ENCODE measurements around the gene C1QC.

Gene C1QC

DNA sequence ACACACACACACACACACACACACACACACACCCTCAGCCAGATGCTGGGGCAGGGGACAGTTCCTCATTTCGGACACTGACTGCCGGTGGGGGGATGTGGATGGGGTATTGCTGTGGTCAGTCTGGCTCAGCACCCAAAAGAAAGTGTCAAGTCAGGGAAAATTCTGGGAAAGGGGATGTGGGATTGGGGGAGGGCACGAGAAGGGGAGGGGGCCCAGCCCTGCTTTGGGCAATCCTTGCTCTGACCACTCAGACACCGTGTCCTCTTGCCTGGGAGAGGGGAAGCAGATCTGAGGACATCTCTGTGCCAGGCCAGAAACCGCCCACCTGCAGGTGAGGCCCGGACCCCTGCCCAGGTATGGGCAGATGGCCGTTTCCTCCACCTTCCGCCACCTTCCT lies at the start of gene C1QC:
Gene C1QC, plus strand, starts transcription at position 253 of the 400 bp plus-strand sequence. CDS start 391 bp downstream, outside the sequence.
- DNase-seq (ENCODE audit: low spot score in 2 of 2) (no peak), ATAC-seq (ENCODE audit: low read depth) (no peak)
- Mint-ChIP-seq H3K36me3 (no peaks in the 10 kb centered on the region), H3K9me3 (no peaks in the 10 kb centered on the region), H3K4me1 (peaks cover 3% of the 10 kb centered on the region), H3K4me3 (no peak within 1 kb of the TSS), H3K27ac (no peak within 1 kb of the TSS), H3K27me3 (peaks cover 11% of the 10 kb centered on the region)

DNA sequence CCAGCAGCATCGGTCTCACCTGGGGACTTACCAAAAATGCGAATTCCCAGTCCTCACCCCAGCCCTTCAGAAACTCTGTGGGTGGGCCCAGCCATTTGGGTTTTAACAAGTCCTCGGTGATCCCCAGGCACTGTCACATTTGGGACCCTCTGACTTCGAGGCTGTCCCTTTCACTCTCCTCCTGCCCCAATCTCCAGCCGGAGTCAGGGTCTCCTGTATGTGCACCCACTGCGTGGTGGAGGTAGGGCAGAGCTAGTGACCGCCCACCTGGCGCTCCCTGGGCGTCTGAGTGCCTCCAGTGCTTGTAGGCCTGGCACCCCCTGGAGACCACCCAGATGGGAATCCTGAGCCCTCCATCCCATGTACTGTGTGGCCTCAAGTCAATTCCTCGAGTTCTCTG lies 49.0 kb upstream of the C1QC start:
- no peak overlapping the region for H3K27ac Mint-ChIP-seq
- H3K4me3 Mint-ChIP-seq = no peak overlapping the region
- no peaks in the 10 kb centered on the region for H3K9me3 Mint-ChIP-seq
- no peak for ATAC-seq (ENCODE audit: low read depth)
- DNase-seq (ENCODE audit: low spot score in 2 of 2) = no peak
- no peaks in the 10 kb centered on the region for H3K36me3 Mint-ChIP-seq
- no peaks in the 10 kb centered on the region for H3K4me1 Mint-ChIP-seq
- peaks cover 27% of the 10 kb centered on the region for H3K27me3 Mint-ChIP-seq

DNA sequence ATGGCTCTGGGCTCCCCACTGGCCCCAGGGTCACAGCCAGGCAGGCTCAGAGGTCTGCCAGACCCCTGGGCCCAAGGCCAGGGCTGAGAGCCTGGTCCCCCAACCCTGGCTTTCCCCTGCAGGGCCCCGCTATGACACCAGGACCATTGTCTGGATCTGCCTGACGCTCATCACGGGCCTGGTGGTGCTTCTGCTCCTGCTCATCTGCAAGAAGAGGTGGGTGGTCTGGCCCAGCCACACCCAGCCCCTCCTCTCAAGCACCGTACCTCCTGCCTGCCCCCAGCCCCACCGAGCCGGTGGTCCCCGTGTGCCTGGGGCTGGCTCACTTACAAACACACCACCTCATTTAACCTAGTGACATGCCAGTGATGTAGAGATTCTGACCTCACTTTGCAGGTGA lies 48.3 kb upstream of the C1QC start:
- no peaks in the 10 kb centered on the region for H3K36me3 Mint-ChIP-seq
- H3K27ac Mint-ChIP-seq = no peak overlapping the region
- no peak for DNase-seq (ENCODE audit: low spot score in 2 of 2)
- no peak overlapping the region for H3K4me3 Mint-ChIP-seq
- no peaks in the 10 kb centered on the region for H3K9me3 Mint-ChIP-seq
- H3K27me3 Mint-ChIP-seq = peaks cover 28% of the 10 kb centered on the region
- no peak for ATAC-seq (ENCODE audit: low read depth)
- no peaks in the 10 kb centered on the region for H3K4me1 Mint-ChIP-seq

DNA sequence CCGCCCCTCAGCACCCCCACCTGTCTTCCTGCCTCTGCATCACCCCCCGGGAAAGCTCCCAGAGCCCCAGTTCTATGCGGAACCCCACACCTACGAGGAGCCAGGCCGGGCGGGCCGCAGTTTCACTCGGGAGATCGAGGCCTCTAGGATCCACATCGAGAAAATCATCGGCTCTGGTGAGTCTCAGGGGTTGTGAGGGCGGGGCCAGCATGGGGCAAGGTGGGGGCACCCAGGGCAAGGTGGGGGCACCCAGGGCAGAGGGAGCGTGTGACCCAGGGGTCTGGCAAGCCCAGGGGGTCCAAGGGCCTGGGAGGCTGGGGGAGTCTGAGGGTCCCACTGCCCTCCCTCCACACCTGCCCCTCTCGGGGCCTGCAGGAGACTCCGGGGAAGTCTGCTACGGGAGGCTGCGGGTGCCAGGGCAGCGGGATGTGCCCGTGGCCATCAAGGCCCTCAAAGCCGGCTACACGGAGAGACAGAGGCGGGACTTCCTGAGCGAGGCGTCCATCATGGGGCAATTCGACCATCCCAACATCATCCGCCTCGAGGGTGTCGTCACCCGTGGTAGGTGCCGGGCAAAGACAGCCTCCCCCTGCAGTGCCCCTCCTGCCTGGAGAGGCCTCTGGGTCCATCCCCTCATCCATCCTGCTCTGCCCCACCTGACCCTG lies 46.0 kb upstream of the C1QC start:
- ATAC-seq (ENCODE audit: low read depth) = no peak
- no peaks in the 10 kb centered on the region for H3K9me3 Mint-ChIP-seq
- peaks cover 15% of the 10 kb centered on the region for H3K27me3 Mint-ChIP-seq
- no peak for DNase-seq (ENCODE audit: low spot score in 2 of 2)
- H3K27ac Mint-ChIP-seq = no peak overlapping the region
- no peaks in the 10 kb centered on the region for H3K36me3 Mint-ChIP-seq
- no peaks in the 10 kb centered on the region for H3K4me1 Mint-ChIP-seq
- no peak overlapping the region for H3K4me3 Mint-ChIP-seq

DNA sequence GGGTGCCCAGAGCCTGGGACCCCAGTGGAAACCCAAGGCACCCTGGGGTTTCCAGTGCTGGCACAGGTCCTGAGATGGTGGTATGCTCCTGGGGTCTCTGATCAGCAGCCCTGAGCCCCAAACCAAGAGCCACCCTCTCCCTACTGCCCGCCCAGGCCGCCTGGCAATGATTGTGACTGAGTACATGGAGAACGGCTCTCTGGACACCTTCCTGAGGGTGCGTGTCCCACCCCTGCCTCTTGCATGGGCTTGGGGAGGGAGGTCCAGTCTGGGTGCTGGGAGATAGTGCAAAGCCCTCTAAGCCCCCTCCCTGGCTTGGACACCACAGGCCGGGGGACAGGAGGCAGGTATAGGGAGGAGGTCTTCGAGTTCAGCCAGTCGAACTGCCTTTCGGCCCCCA lies 45.4 kb upstream of the C1QC start:
- no peak overlapping the region for H3K4me3 Mint-ChIP-seq
- H3K27me3 Mint-ChIP-seq = peaks cover 12% of the 10 kb centered on the region
- no peak for DNase-seq (ENCODE audit: low spot score in 2 of 2)
- H3K27ac Mint-ChIP-seq = no peak overlapping the region
- no peaks in the 10 kb centered on the region for H3K36me3 Mint-ChIP-seq
- no peaks in the 10 kb centered on the region for H3K9me3 Mint-ChIP-seq
- no peak for ATAC-seq (ENCODE audit: low read depth)
- no peaks in the 10 kb centered on the region for H3K4me1 Mint-ChIP-seq

DNA sequence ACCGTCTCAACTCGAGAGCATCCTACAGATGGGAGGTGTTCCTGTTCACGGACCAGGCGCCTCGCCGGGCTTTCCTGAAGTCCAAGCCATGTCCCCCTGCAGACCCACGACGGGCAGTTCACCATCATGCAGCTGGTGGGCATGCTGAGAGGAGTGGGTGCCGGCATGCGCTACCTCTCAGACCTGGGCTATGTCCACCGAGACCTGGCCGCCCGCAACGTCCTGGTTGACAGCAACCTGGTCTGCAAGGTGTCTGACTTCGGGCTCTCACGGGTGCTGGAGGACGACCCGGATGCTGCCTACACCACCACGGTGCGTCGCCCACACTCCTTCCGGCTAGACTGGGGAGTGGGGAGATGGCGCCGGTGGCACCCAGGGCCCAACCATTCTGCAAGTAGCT lies 44.7 kb upstream of the C1QC start:
- H3K27me3 Mint-ChIP-seq = peaks cover 17% of the 10 kb centered on the region
- H3K4me1 Mint-ChIP-seq = no peaks in the 10 kb centered on the region
- DNase-seq (ENCODE audit: low spot score in 2 of 2) = no peak
- no peak overlapping the region for H3K4me3 Mint-ChIP-seq
- H3K27ac Mint-ChIP-seq = no peak overlapping the region
- H3K9me3 Mint-ChIP-seq = no peaks in the 10 kb centered on the region
- no peak for ATAC-seq (ENCODE audit: low read depth)
- no peaks in the 10 kb centered on the region for H3K36me3 Mint-ChIP-seq

DNA sequence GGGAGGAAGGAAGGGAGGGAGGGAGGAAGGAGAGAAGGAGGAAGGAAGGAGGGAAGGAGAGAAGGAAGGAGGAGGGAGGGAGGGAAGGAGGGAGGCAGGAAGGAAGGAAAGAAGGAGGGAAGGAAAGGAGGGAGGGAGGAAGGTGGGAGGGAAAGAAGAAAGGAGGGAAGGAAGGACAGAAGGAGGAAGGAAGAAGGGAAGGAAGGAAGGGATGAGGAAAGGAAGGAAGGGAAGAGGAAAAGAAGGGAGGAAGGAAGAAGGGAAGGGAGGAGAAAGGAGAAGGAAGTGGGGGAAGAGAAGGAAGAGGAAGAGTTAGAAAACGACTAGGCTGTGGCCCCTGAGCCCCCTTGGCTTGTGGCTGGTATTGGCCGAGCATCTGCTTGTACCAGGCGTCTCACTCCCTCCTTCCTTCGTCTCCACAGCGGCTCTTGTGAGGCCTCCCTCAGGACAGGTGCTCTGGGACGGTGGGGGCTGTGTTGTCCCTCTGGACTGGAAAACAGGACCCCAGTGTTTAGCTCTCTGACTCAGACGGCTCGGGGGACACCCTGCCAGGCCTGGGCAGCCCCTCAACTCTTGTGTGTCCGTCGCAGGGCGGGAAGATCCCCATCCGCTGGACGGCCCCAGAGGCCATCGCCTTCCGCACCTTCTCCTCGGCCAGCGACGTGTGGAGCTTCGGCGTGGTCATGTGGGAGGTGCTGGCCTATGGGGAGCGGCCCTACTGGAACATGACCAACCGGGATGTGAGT lies 43.2 kb upstream of the C1QC start:
- no peaks in the 10 kb centered on the region for H3K9me3 Mint-ChIP-seq
- no peaks in the 10 kb centered on the region for H3K4me1 Mint-ChIP-seq
- H3K4me3 Mint-ChIP-seq = no peak overlapping the region
- no peak overlapping the region for H3K27ac Mint-ChIP-seq
- DNase-seq (ENCODE audit: low spot score in 2 of 2) (no peak), ATAC-seq (ENCODE audit: low read depth) (no peak)
- no peaks in the 10 kb centered on the region for H3K36me3 Mint-ChIP-seq
- peaks cover 18% of the 10 kb centered on the region for H3K27me3 Mint-ChIP-seq

DNA sequence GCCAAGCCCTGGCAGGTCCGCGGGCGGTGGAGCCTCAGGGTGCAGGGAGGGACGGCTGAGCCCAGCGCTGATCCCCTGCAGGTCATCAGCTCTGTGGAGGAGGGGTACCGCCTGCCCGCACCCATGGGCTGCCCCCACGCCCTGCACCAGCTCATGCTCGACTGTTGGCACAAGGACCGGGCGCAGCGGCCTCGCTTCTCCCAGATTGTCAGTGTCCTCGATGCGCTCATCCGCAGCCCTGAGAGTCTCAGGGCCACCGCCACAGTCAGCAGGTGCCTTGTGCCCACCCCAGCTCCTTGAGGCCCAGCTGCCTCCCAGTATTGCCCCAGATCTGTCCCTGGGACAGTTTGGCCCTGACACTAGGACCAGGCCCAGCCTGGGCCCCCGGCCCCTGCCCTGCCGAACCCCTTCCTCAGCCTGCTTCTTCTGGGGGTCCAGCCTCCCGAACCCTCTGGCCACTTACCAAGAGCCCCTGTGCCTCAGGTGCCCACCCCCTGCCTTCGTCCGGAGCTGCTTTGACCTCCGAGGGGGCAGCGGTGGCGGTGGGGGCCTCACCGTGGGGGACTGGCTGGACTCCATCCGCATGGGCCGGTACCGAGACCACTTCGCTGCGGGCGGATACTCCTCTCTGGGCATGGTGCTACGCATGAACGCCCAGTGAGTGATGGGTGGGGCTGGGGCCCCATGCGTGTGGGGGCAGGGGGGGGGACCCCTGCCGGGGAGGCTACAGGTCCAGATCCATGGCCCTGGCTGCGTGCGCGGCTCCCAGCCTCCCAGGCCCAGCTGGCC lies 42.4 kb upstream of the C1QC start:
- Mint-ChIP-seq H3K4me3 (no peak overlapping the region), H3K9me3 (no peaks in the 10 kb centered on the region), H3K27ac (no peak overlapping the region), H3K4me1 (no peaks in the 10 kb centered on the region), H3K36me3 (no peaks in the 10 kb centered on the region), H3K27me3 (peaks cover 15% of the 10 kb centered on the region)
- DNase-seq (ENCODE audit: low spot score in 2 of 2) (no peak), ATAC-seq (ENCODE audit: low read depth) (no peak)

DNA sequence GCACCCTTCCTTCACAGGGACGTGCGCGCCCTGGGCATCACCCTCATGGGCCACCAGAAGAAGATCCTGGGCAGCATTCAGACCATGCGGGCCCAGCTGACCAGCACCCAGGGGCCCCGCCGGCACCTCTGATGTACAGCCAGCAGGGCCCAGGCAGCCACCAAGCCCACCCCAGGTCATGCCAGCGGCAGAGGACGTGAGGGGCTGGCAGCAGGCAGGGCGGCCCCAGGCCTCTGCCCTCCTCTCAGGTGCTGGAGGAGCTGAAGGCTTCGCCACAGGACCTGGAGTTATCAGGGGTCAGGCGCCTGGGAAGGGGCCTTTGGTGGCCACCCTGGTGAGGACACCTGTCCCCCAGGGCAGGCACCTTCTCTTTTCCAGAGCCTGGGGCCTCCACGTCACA lies 41.8 kb upstream of the C1QC start:
- H3K27me3 Mint-ChIP-seq = peaks cover 15% of the 10 kb centered on the region
- no peaks in the 10 kb centered on the region for H3K36me3 Mint-ChIP-seq
- H3K4me3 Mint-ChIP-seq = no peak overlapping the region
- H3K9me3 Mint-ChIP-seq = no peaks in the 10 kb centered on the region
- DNase-seq (ENCODE audit: low spot score in 2 of 2) (no peak), ATAC-seq (ENCODE audit: low read depth) (no peak)
- no peaks in the 10 kb centered on the region for H3K4me1 Mint-ChIP-seq
- no peak overlapping the region for H3K27ac Mint-ChIP-seq

DNA sequence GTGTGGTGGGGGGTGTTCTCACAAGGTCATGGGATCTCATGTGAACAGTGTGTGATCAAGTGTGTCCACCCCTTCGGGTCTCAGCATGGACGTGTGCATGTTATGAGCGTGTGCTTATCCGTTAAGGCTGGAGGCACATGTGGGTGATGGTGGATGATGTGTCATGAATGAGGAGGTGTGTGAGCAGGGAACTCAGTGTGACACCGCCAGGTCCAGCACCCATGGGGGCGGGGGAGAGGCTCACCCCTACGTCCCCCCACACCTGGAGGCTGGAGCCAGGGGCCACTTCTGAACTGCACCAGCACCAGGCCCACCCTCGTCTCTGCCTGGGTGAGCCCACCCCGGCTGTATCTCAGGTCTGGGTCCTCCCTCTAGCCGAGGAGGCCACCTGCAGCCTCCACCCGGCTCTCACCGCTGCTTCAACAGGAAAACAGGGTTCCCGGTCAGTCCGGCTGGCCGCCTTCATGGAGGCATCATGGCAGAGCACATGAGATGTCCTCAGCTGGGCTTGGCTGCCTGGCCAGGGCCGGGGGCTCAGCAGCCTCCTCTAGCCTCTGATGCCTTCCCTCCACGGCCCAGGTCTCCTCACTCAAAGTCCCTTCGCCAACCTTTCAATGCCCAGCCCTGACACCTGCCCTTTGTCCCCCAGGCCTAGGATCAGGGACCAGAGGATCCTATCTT lies 41.2 kb upstream of the C1QC start:
- Mint-ChIP-seq H3K27me3 (peaks cover 13% of the 10 kb centered on the region), H3K9me3 (no peaks in the 10 kb centered on the region), H3K4me3 (no peak overlapping the region), H3K4me1 (no peaks in the 10 kb centered on the region), H3K36me3 (no peaks in the 10 kb centered on the region), H3K27ac (no peak overlapping the region)
- DNase-seq (ENCODE audit: low spot score in 2 of 2) = no peak
- no peak for ATAC-seq (ENCODE audit: low read depth)

DNA sequence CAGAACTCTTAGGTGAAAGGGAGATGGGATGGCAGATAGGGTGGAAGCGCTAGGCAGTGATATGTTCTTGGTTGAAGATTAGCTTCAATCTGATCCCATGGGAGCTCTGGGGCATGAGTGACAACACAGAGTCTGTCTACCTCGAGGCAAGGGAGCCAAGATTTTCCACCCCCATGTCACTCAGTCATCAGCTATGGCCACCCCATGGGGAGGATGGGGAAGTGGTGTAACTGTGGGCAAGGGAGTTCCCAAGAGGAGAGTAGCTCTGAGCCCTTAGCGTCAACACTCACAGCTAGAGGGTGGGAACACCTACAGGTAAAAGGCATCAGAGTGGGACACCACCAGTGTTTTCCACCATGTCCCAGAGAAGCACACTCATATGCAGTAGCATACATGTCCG lies 37.3 kb upstream of the C1QC start:
- no peaks in the 10 kb centered on the region for H3K36me3 Mint-ChIP-seq
- no peak for ATAC-seq (ENCODE audit: low read depth)
- peaks cover 24% of the 10 kb centered on the region for H3K27me3 Mint-ChIP-seq
- DNase-seq (ENCODE audit: low spot score in 2 of 2) = no peak
- no peaks in the 10 kb centered on the region for H3K9me3 Mint-ChIP-seq
- no peak overlapping the region for H3K4me3 Mint-ChIP-seq
- no peaks in the 10 kb centered on the region for H3K4me1 Mint-ChIP-seq
- H3K27ac Mint-ChIP-seq = no peak overlapping the region

DNA sequence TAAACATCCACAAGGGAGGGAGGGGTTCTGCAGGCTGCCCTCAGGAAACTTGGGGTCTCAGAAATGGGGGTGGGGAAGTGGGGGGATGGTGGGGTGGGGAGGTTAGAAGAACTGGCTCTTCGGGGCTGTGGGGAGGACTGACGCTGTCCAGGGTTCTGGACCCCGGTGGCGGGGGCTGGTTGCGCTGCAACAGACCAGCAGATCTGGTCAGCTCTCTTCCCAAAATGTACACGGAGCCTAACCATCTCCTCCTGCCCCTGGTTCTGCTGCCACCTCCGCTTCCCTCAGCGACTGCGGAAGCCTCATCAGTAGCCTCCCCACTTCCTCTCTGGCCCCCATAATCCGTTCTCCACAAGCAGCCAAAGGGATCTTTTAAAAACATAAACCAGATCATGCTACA lies 36.3 kb upstream of the C1QC start:
- Mint-ChIP-seq H3K27ac (no peak overlapping the region), H3K9me3 (no peaks in the 10 kb centered on the region), H3K4me3 (no peak overlapping the region), H3K36me3 (no peaks in the 10 kb centered on the region), H3K4me1 (no peaks in the 10 kb centered on the region), H3K27me3 (peaks cover 21% of the 10 kb centered on the region)
- ATAC-seq (ENCODE audit: low read depth) = no peak
- no peak for DNase-seq (ENCODE audit: low spot score in 2 of 2)

DNA sequence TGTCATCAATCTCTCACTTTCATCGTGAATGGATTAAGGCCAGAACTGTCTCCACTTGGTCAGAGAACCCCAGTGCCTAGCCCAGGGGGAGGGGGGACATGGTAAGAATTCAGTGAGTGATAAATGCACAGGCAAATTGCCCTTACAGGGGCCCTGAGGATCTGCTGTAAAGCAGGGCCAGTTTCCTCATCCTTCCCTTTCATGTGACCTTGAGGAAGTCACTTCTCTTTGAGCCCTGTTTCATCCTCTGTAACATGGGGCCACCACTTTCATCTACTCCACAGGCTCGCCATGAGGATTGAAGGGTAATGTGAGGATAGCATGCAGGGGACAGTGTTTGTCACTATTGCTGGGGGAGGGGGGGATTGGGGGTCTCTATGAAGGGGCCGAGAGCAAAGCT lies 35.1 kb upstream of the C1QC start:
- no peak for DNase-seq (ENCODE audit: low spot score in 2 of 2)
- no peak overlapping the region for H3K27ac Mint-ChIP-seq
- no peaks in the 10 kb centered on the region for H3K4me1 Mint-ChIP-seq
- no peaks in the 10 kb centered on the region for H3K36me3 Mint-ChIP-seq
- no peak for ATAC-seq (ENCODE audit: low read depth)
- H3K9me3 Mint-ChIP-seq = no peaks in the 10 kb centered on the region
- H3K27me3 Mint-ChIP-seq = peaks cover 24% of the 10 kb centered on the region
- H3K4me3 Mint-ChIP-seq = no peak overlapping the region

DNA sequence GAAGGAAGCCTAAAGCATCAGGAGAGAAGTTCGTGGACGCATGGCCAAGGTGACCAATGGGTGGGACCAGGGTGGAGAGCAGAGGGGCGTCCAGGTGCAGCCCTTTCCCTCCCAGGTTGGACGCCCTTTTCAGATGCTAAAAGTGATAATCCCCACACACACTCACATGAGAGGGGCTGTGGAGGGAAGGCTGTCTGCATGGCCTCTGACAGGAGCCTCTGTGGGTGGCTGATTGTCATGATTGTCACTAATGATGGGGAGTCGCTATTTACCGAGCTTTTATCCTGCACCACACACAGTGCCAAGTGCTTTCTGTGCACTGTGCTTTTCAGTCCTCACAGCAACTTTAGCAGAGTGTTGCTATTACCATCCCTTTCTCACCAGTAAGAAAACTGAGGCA lies 34.1 kb upstream of the C1QC start:
- Mint-ChIP-seq H3K36me3 (no peaks in the 10 kb centered on the region), H3K27me3 (peaks cover 23% of the 10 kb centered on the region), H3K27ac (no peak overlapping the region), H3K4me1 (no peaks in the 10 kb centered on the region), H3K9me3 (no peaks in the 10 kb centered on the region), H3K4me3 (no peak overlapping the region)
- ATAC-seq (ENCODE audit: low read depth) = no peak
- DNase-seq (ENCODE audit: low spot score in 2 of 2) = no peak
